Glutamatergic neuron (in vitro differentiated cells): Measurements from ENCODE around the gene TGM2. TPM values are rescaled to one million over a fixed set of nuclear protein-coding genes. Genes with fewer than 3 reads are reported as not detected.
"Not testable (repeated sequence)": the region's sequence is repeated elsewhere in the genome, so short reads cannot be mapped to it uniquely, and the experiment has no call there.

Experiments used
- DNase-seq: peaks from one replicate; pipeline ENCODE4 v3.0.0; 2022
- H3K27ac Mint-ChIP-seq: one replicate; pipeline ENCODE4 v1.8.0; 2020; ENCODE audit warnings: mild to moderate bottlenecking, mixed read lengths, inconsistent platforms; ENCODE audit not compliant: unreplicated experiment
- H3K27me3 Mint-ChIP-seq: one replicate; pipeline ENCODE4 v1.8.0; 2020; ENCODE audit warnings: mild to moderate bottlenecking, moderate library complexity, mixed read lengths, inconsistent platforms; ENCODE audit not compliant: unreplicated experiment
- H3K36me3 Mint-ChIP-seq: one replicate; pipeline ENCODE4 v1.8.0; 2020; ENCODE audit warnings: mild to moderate bottlenecking, mixed read lengths, inconsistent platforms; ENCODE audit not compliant: unreplicated experiment
- H3K4me1 Mint-ChIP-seq: one replicate; pipeline ENCODE4 v1.8.0; 2020; ENCODE audit warnings: mild to moderate bottlenecking, low read depth, mixed read lengths, inconsistent platforms; ENCODE audit not compliant: unreplicated experiment
- H3K4me3 Mint-ChIP-seq: one replicate; pipeline ENCODE4 v1.8.0; 2020; ENCODE audit warnings: mild to moderate bottlenecking, mixed read lengths, inconsistent platforms; ENCODE audit not compliant: unreplicated experiment
- H3K9me3 Mint-ChIP-seq: one replicate; pipeline ENCODE4 v1.8.0; 2020; ENCODE audit warnings: mild to moderate bottlenecking, moderate library complexity, mixed read lengths, inconsistent platforms; ENCODE audit not compliant: unreplicated experiment
- CTCF ChIP-seq: fragments of 200-600 bp; sonication (generic); IDR thresholded peaks from one replicate; pipeline ENCODE4 v1.5.0; 2021; ENCODE audit not compliant: partially characterized antibody, unreplicated experiment
- total RNA-seq: library from RNA; stranded (reverse); fragmentation: NEBNext Ultra II Directional; extraction: Animal tissue kit (Norgen Biotek cat#: 25700); gene quantifications from one replicate; pipeline ENCODE4 v1.2.1, GENCODE V29; 2021; ENCODE audit not compliant: unreplicated experiment

TGM2 gene
- total RNA-seq, 1 donor from 2014 or later, result not detected

GRCh38 chr20:38104285-38104684, 60.8 kb downstream of the TGM2 start:
- no peak for DNase-seq
- TF ChIP-seq CTCF, result no peak
- H3K27me3 Mint-ChIP-seq, result peaks cover 1% of the 10 kb centered on the region
- H3K27ac Mint-ChIP-seq, result no peak overlapping the region
- H3K9me3 Mint-ChIP-seq, result no peaks in the 10 kb centered on the region
- H3K36me3 Mint-ChIP-seq, result peaks cover 7% of the 10 kb centered on the region
- no peak overlapping the region for H3K4me3 Mint-ChIP-seq
- peaks cover 4% of the 10 kb centered on the region for H3K4me1 Mint-ChIP-seq

GRCh38 chr20:38102206-38102605, 62.9 kb downstream of the TGM2 start:
- not testable (repeated sequence) for H3K4me3 Mint-ChIP-seq, H3K4me1 Mint-ChIP-seq, H3K36me3 Mint-ChIP-seq, H3K27me3 Mint-ChIP-seq, H3K27ac Mint-ChIP-seq, DNase-seq, H3K9me3 Mint-ChIP-seq

- peaks cover 7% of the 10 kb centered on the region for H3K4me1 Mint-ChIP-seq
- H3K36me3 Mint-ChIP-seq, result peaks cover 7% of the 10 kb centered on the region
- no peaks in the 10 kb centered on the region for H3K9me3 Mint-ChIP-seq
- H3K4me3 Mint-ChIP-seq, result no peak overlapping the region
- no peak for DNase-seq
- H3K27me3 Mint-ChIP-seq, result peaks cover 1% of the 10 kb centered on the region
- no peak overlapping the region for H3K27ac Mint-ChIP-seq
- TF ChIP-seq CTCF, result no peak
Observed at GRCh38 chr20:38098952-38099351, 66.1 kb downstream of the TGM2 start.

- DNase-seq, result no peak
- no peak for TF ChIP-seq CTCF
- peaks cover 27% of the 10 kb centered on the region for H3K4me1 Mint-ChIP-seq
- H3K9me3 Mint-ChIP-seq, result no peaks in the 10 kb centered on the region
- no peak overlapping the region for H3K4me3 Mint-ChIP-seq
- H3K36me3 Mint-ChIP-seq, result peaks cover 1% of the 10 kb centered on the region
- H3K27ac Mint-ChIP-seq, result no peak overlapping the region
- H3K27me3 Mint-ChIP-seq, result peaks cover 1% of the 10 kb centered on the region
Observed at GRCh38 chr20:38095017-38095686, 69.9 kb downstream of the TGM2 start.

GRCh38 chr20:38094373-38094891, 70.6 kb downstream of the TGM2 start:
- no peak overlapping the region for H3K27ac Mint-ChIP-seq

More at GRCh38 chr20:38094373-38094891, 70.6 kb downstream of the TGM2 start:
- no peak for DNase-seq
- H3K4me1 Mint-ChIP-seq, result peaks cover 27% of the 10 kb centered on the region
- TF ChIP-seq CTCF, result no peak
- peaks cover 1% of the 10 kb centered on the region for H3K27me3 Mint-ChIP-seq
- no peak overlapping the region for H3K4me3 Mint-ChIP-seq
- no peaks in the 10 kb centered on the region for H3K9me3 Mint-ChIP-seq
- no peaks in the 10 kb centered on the region for H3K36me3 Mint-ChIP-seq
